Peyer's patch (tissue), 4 donors: ENCODE measurements around the gene RPS6KA5. TPM values are rescaled to one million over a fixed set of nuclear protein-coding genes. Genes with fewer than 3 reads are reported as not detected.
A peak's percentile ranks its signal among the peaks of the same experiment; 100 is the strongest.
"Not testable (repeated sequence)": the region's sequence is repeated elsewhere in the genome, so short reads cannot be mapped to it uniquely, and the experiment has no call there.

Experiments
- DNase-seq, 3 donors: peaks; one replicate each; pipeline ENCODE4 v3.0.0-alpha.2; 2017 to 2019
- H3K27ac ChIP-seq, 4 donors: fragments of 200-600 bp; sonication (generic); one replicate each; pipeline ENCODE4 v1.5.1; 2016 to 2019
- H3K27me3 ChIP-seq, 2 donors: fragments of 200-600 bp; sonication (generic); one replicate each; pipeline ENCODE4 v1.5.1; 2019
- H3K36me3 ChIP-seq, 3 donors: fragments of 200-600 bp; sonication (generic); one replicate each; pipeline ENCODE4 v1.5.1; 2016 to 2019
- H3K4me1 ChIP-seq, 4 donors: fragments of 200-600 bp; sonication (generic); one replicate each; pipeline ENCODE4 v1.5.1; 2016 to 2019
- H3K4me3 ChIP-seq, 4 donors: fragments of 200-600 bp; sonication (generic); 1 replicate in 3 of 4; 2 replicates in 1 of 4; pipeline ENCODE4 v1.5.1; 2016 to 2019; ENCODE audit warnings: mild to moderate bottlenecking in 1 of 4
- H3K9me3 ChIP-seq, 4 donors: fragments of 200-600 bp; sonication (generic); one replicate each; pipeline ENCODE4 v1.5.1; 2016 to 2019; ENCODE audit warnings: mild to moderate bottlenecking in 1 of 4
- POLR2A ChIP-seq, 2 donors: fragments of 450-650 bp; IDR thresholded peaks; one replicate each; pipeline ENCODE4 v1.5.1; 2017; ENCODE audit warnings: antibody characterized with exemption in 2 of 2, mild to moderate bottlenecking in 2 of 2, moderate library complexity in 2 of 2
- total RNA-seq, 4 donors: library from RNA; depleted of rRNA; stranded (reverse); fragments of >200 nt; gene quantifications; one replicate each; pipeline ENCODE4 v1.1.0, GENCODE V29; 2016
- TF ChIP-seq, protein P1 (sequence below), 6 experiments: fragments of 450-650 bp in 4 of 6; fragments of 200-600 bp in 2 of 6; sonication (generic) in 1 of 6; IDR thresholded peaks; one replicate each; pipeline ENCODE4 v1.5.1; 2017 to 2019; ENCODE audit warnings: antibody characterized with exemption in 6 of 6, mild to moderate bottlenecking in 3 of 6, moderate library complexity in 1 of 6

RPS6KA5 gene
- total RNA-seq, 4 donors from 2014 or later: 10.3 to 15.1 (median 10.6) TPM

GRCh38 chr14:91095178-91095577 is 34.7 kb upstream of the RPS6KA5 start:
- H3K4me1 ChIP-seq: peaks cover 0 to 15% (median 0%) of the 10 kb centered on the region in 4 donors
- no peak overlapping the region for H3K4me3 ChIP-seq
- H3K9me3 ChIP-seq: no peaks in the 10 kb centered on the region
- H3K27me3 ChIP-seq: no peaks in the 10 kb centered on the region
- H3K27ac ChIP-seq: no peak overlapping the region
- no peak for TF ChIP-seq POLR2A (IDR thresholded peaks at IDR 0.05)
- TF ChIP-seq, protein P1, sequence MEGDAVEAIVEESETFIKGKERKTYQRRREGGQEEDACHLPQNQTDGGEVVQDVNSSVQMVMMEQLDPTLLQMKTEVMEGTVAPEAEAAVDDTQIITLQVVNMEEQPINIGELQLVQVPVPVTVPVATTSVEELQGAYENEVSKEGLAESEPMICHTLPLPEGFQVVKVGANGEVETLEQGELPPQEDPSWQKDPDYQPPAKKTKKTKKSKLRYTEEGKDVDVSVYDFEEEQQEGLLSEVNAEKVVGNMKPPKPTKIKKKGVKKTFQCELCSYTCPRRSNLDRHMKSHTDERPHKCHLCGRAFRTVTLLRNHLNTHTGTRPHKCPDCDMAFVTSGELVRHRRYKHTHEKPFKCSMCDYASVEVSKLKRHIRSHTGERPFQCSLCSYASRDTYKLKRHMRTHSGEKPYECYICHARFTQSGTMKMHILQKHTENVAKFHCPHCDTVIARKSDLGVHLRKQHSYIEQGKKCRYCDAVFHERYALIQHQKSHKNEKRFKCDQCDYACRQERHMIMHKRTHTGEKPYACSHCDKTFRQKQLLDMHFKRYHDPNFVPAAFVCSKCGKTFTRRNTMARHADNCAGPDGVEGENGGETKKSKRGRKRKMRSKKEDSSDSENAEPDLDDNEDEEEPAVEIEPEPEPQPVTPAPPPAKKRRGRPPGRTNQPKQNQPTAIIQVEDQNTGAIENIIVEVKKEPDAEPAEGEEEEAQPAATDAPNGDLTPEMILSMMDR (IDR thresholded peaks at IDR 0.05): no peak
- DNase-seq: no peak
- no peaks in the 10 kb centered on the region for H3K36me3 ChIP-seq

GRCh38 chr14:91094772-91095171 is 34.3 kb upstream of the RPS6KA5 start:
- H3K36me3 ChIP-seq: no peaks in the 10 kb centered on the region
- no peak for DNase-seq
- H3K9me3 ChIP-seq: no peaks in the 10 kb centered on the region
- TF ChIP-seq, protein P1 (IDR thresholded peaks at IDR 0.05): no peak
- TF ChIP-seq POLR2A (IDR thresholded peaks at IDR 0.05): no peak
- no peak overlapping the region for H3K4me3 ChIP-seq
- no peaks in the 10 kb centered on the region for H3K27me3 ChIP-seq
- peaks cover 0 to 15% (median 0%) of the 10 kb centered on the region in 4 donors for H3K4me1 ChIP-seq
- H3K27ac ChIP-seq: no peak overlapping the region

DNA sequence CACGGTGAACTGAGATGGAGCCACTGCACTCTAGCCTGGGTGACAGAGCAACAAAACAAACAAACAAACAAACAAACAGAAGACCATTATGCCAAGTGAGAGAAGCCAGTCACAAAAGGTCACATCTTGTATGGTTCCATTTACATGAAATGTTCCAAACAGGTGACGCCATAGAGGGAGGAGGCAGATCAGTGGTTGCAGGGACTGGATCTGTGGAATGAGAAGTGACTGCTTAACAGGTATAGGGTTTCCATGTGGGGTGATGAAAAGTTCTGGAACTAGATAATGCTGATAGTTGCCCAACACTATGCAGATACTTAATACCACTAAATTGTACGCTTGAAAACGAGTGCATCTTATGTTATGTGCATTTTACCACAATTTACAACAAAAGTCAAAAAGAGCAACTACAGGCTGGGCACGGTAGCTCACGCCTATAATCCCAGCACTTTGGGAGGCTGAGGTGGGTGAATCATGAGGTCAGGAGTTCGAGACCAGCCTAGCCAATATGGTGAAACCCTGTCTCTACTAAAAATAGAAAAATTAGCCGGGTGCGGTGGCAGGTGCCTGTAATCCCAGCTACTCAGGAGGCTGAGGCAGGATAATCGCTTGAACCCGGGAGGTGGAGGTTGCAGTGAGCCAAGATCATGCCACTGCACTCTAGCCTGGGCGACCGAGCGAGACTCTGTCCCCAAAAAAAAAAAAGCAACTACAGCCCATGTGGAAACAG is 33.5 kb upstream of the RPS6KA5 start:
- H3K4me3 ChIP-seq, DNase-seq, H3K27ac ChIP-seq, H3K27me3 ChIP-seq, H3K36me3 ChIP-seq, H3K9me3 ChIP-seq: not testable (repeated sequence)
- peaks cover 0 to 15% (median 0%) of the 10 kb centered on the region in 4 donors for H3K4me1 ChIP-seq

DNA sequence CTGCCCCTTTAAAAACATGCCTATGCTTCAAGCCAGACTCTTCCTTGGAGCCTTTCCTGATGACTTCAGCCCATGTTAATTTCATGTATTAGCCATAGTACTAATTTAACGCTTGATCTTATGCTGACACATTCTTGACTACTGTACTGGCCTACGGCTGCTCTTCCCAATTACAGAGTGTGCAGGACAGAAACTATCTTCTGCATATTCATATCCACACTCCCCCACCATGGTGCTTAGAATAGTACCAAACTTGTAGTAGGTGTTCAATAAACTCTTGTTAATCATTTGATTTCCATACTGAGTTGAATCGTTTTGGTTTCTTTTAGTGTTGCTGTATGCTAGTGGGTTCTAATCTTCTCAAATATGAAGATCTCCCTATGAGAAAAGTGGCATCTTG is 31.6 kb upstream of the RPS6KA5 start:
- Histone ChIP-seq H3K36me3 (no peaks in the 10 kb centered on the region), H3K9me3 (no peaks in the 10 kb centered on the region), H3K4me1 (peaks cover 0 to 19% (median 0%) of the 10 kb centered on the region in 4 donors), H3K27me3 (no peaks in the 10 kb centered on the region), H3K4me3 (no peak overlapping the region), H3K27ac (no peak overlapping the region)
- TF ChIP-seq, protein P1 (IDR thresholded peaks at IDR 0.05): no peak
- TF ChIP-seq POLR2A (IDR thresholded peaks at IDR 0.05): no peak
- DNase-seq: no peak

- peaks cover 0 to 19% (median 0%) of the 10 kb centered on the region in 4 donors for H3K4me1 ChIP-seq
- no peak for TF ChIP-seq POLR2A (IDR thresholded peaks at IDR 0.05)
- TF ChIP-seq, protein P1 (IDR thresholded peaks at IDR 0.05): no peak
- peak in 2 of 3 donors; percentile 54 to 79 for DNase-seq
- H3K27ac ChIP-seq: peak overlapping the region in 3 of 4 donors; percentile 52 to 56 (median 54)
- no peaks in the 10 kb centered on the region for H3K27me3 ChIP-seq
- H3K4me3 ChIP-seq: no peak overlapping the region
- H3K36me3 ChIP-seq: no peaks in the 10 kb centered on the region
- H3K9me3 ChIP-seq: no peaks in the 10 kb centered on the region
These were observed 30.3 kb upstream of the RPS6KA5 start for GRCh38 chr14:91090743-91091142.

DNA sequence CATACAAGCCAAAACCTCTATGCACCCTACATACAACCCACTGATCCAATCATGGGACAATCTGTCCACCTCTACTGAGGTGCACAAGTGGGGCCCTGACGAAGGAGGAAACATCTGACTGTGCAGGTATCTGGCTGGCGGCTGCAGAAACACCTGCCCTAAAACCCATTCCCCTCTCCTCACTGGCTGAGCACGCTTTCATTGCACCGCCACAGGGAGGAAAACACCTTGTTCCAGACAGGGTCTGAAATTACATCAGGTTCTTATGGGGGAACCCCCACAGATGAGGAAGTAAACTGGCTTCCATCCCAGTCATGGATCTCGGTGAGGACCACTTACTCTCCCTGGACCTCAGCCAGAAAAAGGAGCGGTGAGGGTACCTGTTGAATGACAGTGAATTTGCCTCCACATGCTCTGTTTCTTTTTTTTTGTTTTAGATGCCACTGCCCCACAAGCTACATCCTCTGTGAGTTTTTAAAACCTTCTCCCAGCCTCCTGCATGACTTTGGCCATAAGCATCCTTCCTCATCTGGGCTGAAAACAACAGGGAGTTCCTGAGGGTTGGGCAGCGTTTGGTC is 29.6 kb upstream of the RPS6KA5 start:
- peaks cover 0 to 19% (median 0%) of the 10 kb centered on the region in 4 donors for H3K4me1 ChIP-seq
- no peaks in the 10 kb centered on the region for H3K9me3 ChIP-seq
- no peaks in the 10 kb centered on the region for H3K27me3 ChIP-seq
- no peak overlapping the region for H3K4me3 ChIP-seq
- no peaks in the 10 kb centered on the region for H3K36me3 ChIP-seq
- H3K27ac ChIP-seq: peak overlapping the region in 1 of 4 donors; percentile 54
- TF ChIP-seq, protein P1 (IDR thresholded peaks at IDR 0.05): no peak
- TF ChIP-seq POLR2A (IDR thresholded peaks at IDR 0.05): no peak
- DNase-seq: no peak
